GM12874 (cell line): Measurements from ENCODE around the gene TTLL8.

Experiments used
- CTCF ChIP-seq: IDR thresholded peaks from 2 replicates; pipeline ENCODE4 v1.5.1; 2011; ENCODE audit warnings: low read depth, mild to moderate bottlenecking, control low read depth, low read length, moderate library complexity; ENCODE audit not compliant: insufficient read depth

The TTLL8 gene

GRCh38 chr22:50058906-50059880, 1.1 kb upstream of the TTLL8 start:
- no peak for TF ChIP-seq CTCF

- TF ChIP-seq CTCF = no peak
Measured at GRCh38 chr22:50057278-50058060, 629 bp downstream of the TTLL8 start.

- TF ChIP-seq CTCF = no peak
Measured at GRCh38 chr22:50056214-50056972, 1.7 kb downstream of the TTLL8 start.

GRCh38 chr22:50053861-50054260, 4.2 kb downstream of the TTLL8 start:
- no peak for TF ChIP-seq CTCF

- no peak for TF ChIP-seq CTCF
Measured at GRCh38 chr22:50051930-50052329, 6.2 kb downstream of the TTLL8 start.

GRCh38 chr22:50049299-50050195, 8.6 kb downstream of the TTLL8 start:
- no peak for TF ChIP-seq CTCF
